DOHH2 (cell line): ENCODE measurements around the gene ITGB1BP2.

Source experiments
- CTCF ChIP-seq: fragments of 200-600 bp; sonication (generic); IDR thresholded peaks from one replicate; pipeline ENCODE4 v1.5.1; 2014; ENCODE audit warnings: antibody characterized with exemption, mild to moderate bottlenecking, low read depth, low read length; ENCODE audit not compliant: poor library complexity, severe bottlenecking
- EZH2phosphoT487 ChIP-seq: fragments of 200-600 bp; sonication (generic); IDR thresholded peaks from 2 replicates; pipeline ENCODE4 v1.6.1; 2017; ENCODE audit warnings: borderline replicate concordance, mild to moderate bottlenecking, antibody characterized with exemption, low read length, moderate library complexity, mixed read lengths

- TF ChIP-seq CTCF (no peak), EZH2phosphoT487 (no peak)
These were observed 45.5 kb upstream of the ITGB1BP2 start for GRCh38 chrX:71256051-71256450.
